ENCODE results near the gene HSPA9. TPM values are rescaled to one million over a fixed set of nuclear protein-coding genes. Genes with fewer than 3 reads are reported as not detected.

Gene HSPA9
- total and polyA plus RNA-seq, 2 of the 13 experiments (the other 11 are each of a cell fraction or from before 2014, with no cell fraction given) = 165 to 478 TPM

- peak; percentile 71 for TF ChIP-seq RAD21 (CRISPR knock-in tag; IDR thresholded peaks at IDR 0.05)
- peak; percentile 66 for TF ChIP-seq BHLHE40 (IDR thresholded peaks at IDR 0.05; ENCODE audit: low read length)
- no peak for TF ChIP-seq SSRP1 (CRISPR knock-in tag; IDR thresholded peaks at IDR 0.05)
- TF ChIP-seq ELF3 (CRISPR knock-in tag; IDR thresholded peaks at IDR 0.05) = peak; percentile 43; the same call in 1 of the 2 replicates
- peak; percentile 98; the same call in 1 of the 2 replicates for TF ChIP-seq HDAC6 (IDR thresholded peaks at IDR 0.05; ENCODE audit: low read depth, low read length)
- TF ChIP-seq SATB2 (CRISPR knock-in tag; IDR thresholded peaks at IDR 0.05) = 0 out of 2 replicates have a peak, but pooled peaks have one; percentile 84
- no peak; the same call in 1 of the 2 replicates for TF ChIP-seq NR1H2 (CRISPR knock-in tag; IDR thresholded peaks at IDR 0.05; ENCODE audit: borderline replicate concordance, low read depth)
- 0 out of 2 replicates have a peak, but pooled peaks have one; percentile 62 for TF ChIP-seq ZNF136 (CRISPR knock-in tag; IDR thresholded peaks at IDR 0.05; ENCODE audit: low read depth)
- 0 out of 2 replicates have a peak, but pooled peaks have one; percentile 70 for TF ChIP-seq ELK4 (CRISPR knock-in tag; IDR thresholded peaks at IDR 0.05; ENCODE audit: borderline replicate concordance)
- TF ChIP-seq ZNF317 (CRISPR knock-in tag; IDR thresholded peaks at IDR 0.05) = peak; percentile 82
- 0 out of 2 replicates have a peak, but pooled peaks have one; percentile 82 for TF ChIP-seq ZNF414 (CRISPR knock-in tag; IDR thresholded peaks at IDR 0.05)
- peak; percentile 33; the same call in 1 of the 2 replicates for TF ChIP-seq ZNF841 (CRISPR knock-in tag; IDR thresholded peaks at IDR 0.05; ENCODE audit: borderline replicate concordance)
- TF ChIP-seq ZNF777 (CRISPR knock-in tag; IDR thresholded peaks at IDR 0.05) = peak; percentile 85
- TF ChIP-seq ZFP37 (CRISPR knock-in tag; IDR thresholded peaks at IDR 0.05; ENCODE audit: borderline replicate concordance) = peak; percentile 86; the same call in 1 of the 2 replicates
- peak; percentile 59; the same call in 1 of the 2 replicates for TF ChIP-seq ZNF142 (CRISPR knock-in tag; IDR thresholded peaks at IDR 0.05)
- TF ChIP-seq ARID4A (CRISPR knock-in tag; IDR thresholded peaks at IDR 0.05; ENCODE audit: borderline replicate concordance) = peak; percentile 99
These were observed at the start of gene HSPA9 (continued) for GRCh38 chr5:138575194-138576015.
